GM23248 (cell line): ENCODE data around the gene WNT2B. TPM values are rescaled to one million over a fixed set of nuclear protein-coding genes. Genes with fewer than 3 reads are reported as not detected.

Source experiments
- DNase-seq: peaks from one replicate; pipeline ENCODE4 v3.0.0-alpha.2; 2015
- H2AFZ ChIP-seq: fragments of 200-600 bp; sonication (generic); 2 replicates; pipeline ENCODE4 v1.6.1; 2016; ENCODE audit warnings: antibody characterized with exemption
- H3F3A ChIP-seq: fragments of 200-600 bp; sonication (generic); 2 replicates; pipeline ENCODE4 v1.6.1; 2016; ENCODE audit warnings: mild to moderate bottlenecking, antibody characterized with exemption, mixed run types; ENCODE audit not compliant: insufficient read depth
- H3K27ac ChIP-seq: fragments of 200-600 bp; sonication (generic); 2 replicates; pipeline ENCODE4 v1.5.1; 2016; ENCODE audit warnings: mild to moderate bottlenecking
- H3K27me3 ChIP-seq: fragments of 200-600 bp; sonication (generic); replicated peaks from 2 replicates; pipeline ENCODE4 v1.6.1; 2016; ENCODE audit warnings: mild to moderate bottlenecking; ENCODE audit not compliant: insufficient read depth
- H3K36me3 ChIP-seq: fragments of 200-600 bp; sonication (generic); 2 replicates; pipeline ENCODE4 v1.6.1; 2016; ENCODE audit warnings: low read depth, mild to moderate bottlenecking
- H3K4me1 ChIP-seq: fragments of 200-600 bp; sonication (generic); 2 replicates; pipeline ENCODE4 v1.6.1; 2016; ENCODE audit warnings: mild to moderate bottlenecking; ENCODE audit not compliant: insufficient read depth
- H3K4me2 ChIP-seq: fragments of 200-600 bp; sonication (generic); one replicate; pipeline ENCODE4 v1.6.1; 2016; ENCODE audit warnings: mild to moderate bottlenecking; ENCODE audit not compliant: unreplicated experiment
- H3K4me3 ChIP-seq: fragments of 200-600 bp; sonication (generic); 2 replicates; pipeline ENCODE4 v1.5.1; 2016; ENCODE audit warnings: mild to moderate bottlenecking
- H3K79me2 ChIP-seq: fragments of 200-600 bp; sonication (generic); 2 replicates; pipeline ENCODE4 v1.6.1; 2016; ENCODE audit warnings: mild to moderate bottlenecking; ENCODE audit not compliant: insufficient read depth
- H3K9ac ChIP-seq: fragments of 200-600 bp; sonication (generic); 2 replicates; pipeline ENCODE4 v1.6.1; 2016; ENCODE audit warnings: mild to moderate bottlenecking
- H3K9me2 ChIP-seq: fragments of 200-600 bp; sonication (generic); 2 replicates; pipeline ENCODE4 v1.6.1; 2016; ENCODE audit warnings: mixed run types, mild to moderate bottlenecking, moderate library complexity; ENCODE audit not compliant: insufficient read depth
- H3K9me3 ChIP-seq: fragments of 200-600 bp; sonication (generic); one replicate; pipeline ENCODE4 v1.6.1; 2017; ENCODE audit warnings: low read depth
- H4K20me1 ChIP-seq: fragments of 200-600 bp; sonication (generic); 2 replicates; pipeline ENCODE4 v1.6.0; 2016; ENCODE audit not compliant: insufficient read depth
- EZH2 ChIP-seq: fragments of 200-600 bp; sonication (generic); IDR thresholded peaks from 2 replicates; pipeline ENCODE4 v1.6.1; 2018; ENCODE audit warnings: antibody characterized with exemption, mild to moderate bottlenecking; ENCODE audit not compliant: insufficient read depth, poor library complexity, severe bottlenecking
- EZH2phosphoT487 ChIP-seq: fragments of 200-600 bp; sonication (generic); IDR thresholded peaks from 2 replicates; pipeline ENCODE4 v1.6.1; 2018; ENCODE audit warnings: antibody characterized with exemption, moderate library complexity, mild to moderate bottlenecking, low read depth; ENCODE audit not compliant: insufficient read depth
- WGBS, 2 experiments: methylation state at CpG; one replicate each; pipeline ENCODE4 v1.1.6; 2015 to 2017; ENCODE audit warnings: low lambda C conversion rate in 2 of 2, low coverage in 1 of 2; ENCODE audit errors: missing lambda C conversion rate in 2 of 2; 5-methylcytosine and 5-hydroxymethylcytosine counted together
- in situ Hi-C: fragments of 300-500 bp; cut with MboI; formaldehyde crosslinking; loops from 2 replicates; pipeline ENCODE4 v1.15.0; 2020
- polyA plus RNA-seq: library from polyadenylated mRNA; unstranded; fragments of >200 nt; fragmentation: Nextera tagmentation; extraction: Ambion mirVana; gene quantifications from 2 replicates; pipeline ENCODE4 v1.2.1, GENCODE V29; 2016
- total RNA-seq: library from RNA; depleted of rRNA; stranded (reverse); fragments of >200 nt; shearing (Covaris generic); gene quantifications from 2 replicates; pipeline ENCODE4 v1.2.3, GENCODE V29; 2014

WNT2B gene
- total and polyA plus RNA-seq, 2 experiments from 2014 or later: 0.61 to 2.1 TPM

- Histone ChIP-seq H3K27me3 (no peaks in the 10 kb centered on the region), H3K27ac (no peak overlapping the region), H3K4me3 (no peak overlapping the region), H3F3A (peaks cover 24% of the 10 kb centered on the region), H3K9me2 (no peaks in the 10 kb centered on the region), H3K9ac (no peak overlapping the region), H3K9me3 (no peaks in the 10 kb centered on the region), H3K79me2 (no peaks in the 10 kb centered on the region), H3K4me1 (peaks cover 29% of the 10 kb centered on the region), H4K20me1 (no peaks in the 10 kb centered on the region), H3K36me3 (peaks cover 14% of the 10 kb centered on the region; the same call in 1 of the 2 replicates), H3K4me2 (no peak overlapping the region), H2AFZ (no peak overlapping the region)
- WGBS, 2 experiments: 88 to 90% methylated on average over 3 of the region's 3 CpGs
- in situ Hi-C loops: no loop called here
- DNase-seq: no peak
- TF ChIP-seq EZH2phosphoT487 (no peak), EZH2 (no peak)
These were observed 39.8 kb downstream of the WNT2B start for GRCh38 chr1:112548547-112548946.

GRCh38 chr1:112549590-112549989 is 40.8 kb downstream of the WNT2B start:
- no peaks in the 10 kb centered on the region for H3K79me2 ChIP-seq
- H3K27ac ChIP-seq: no peak overlapping the region
- H3K4me3 ChIP-seq: no peak overlapping the region
- H2AFZ ChIP-seq: no peak overlapping the region
- H3F3A ChIP-seq: peaks cover 19% of the 10 kb centered on the region
- 92 to 96% methylated on average over 2 of the region's 2 CpGs for WGBS, 2 experiments
- no peaks in the 10 kb centered on the region for H3K27me3 ChIP-seq
- in situ Hi-C loops: no loop called here
- no peaks in the 10 kb centered on the region for H4K20me1 ChIP-seq
- H3K4me1 ChIP-seq: peaks cover 19% of the 10 kb centered on the region
- no peak for TF ChIP-seq EZH2phosphoT487
- no peak for TF ChIP-seq EZH2
- H3K9ac ChIP-seq: no peak overlapping the region
- H3K9me2 ChIP-seq: no peaks in the 10 kb centered on the region
- DNase-seq: no peak
- H3K9me3 ChIP-seq: no peaks in the 10 kb centered on the region
- H3K36me3 ChIP-seq: peaks cover 21% of the 10 kb centered on the region
- H3K4me2 ChIP-seq: no peak overlapping the region

- peaks cover 9% of the 10 kb centered on the region for H3F3A ChIP-seq
- DNase-seq: no peak
- H3K27ac ChIP-seq: no peak overlapping the region
- no peak overlapping the region for H2AFZ ChIP-seq
- H3K9ac ChIP-seq: no peak overlapping the region
- H3K27me3 ChIP-seq: no peaks in the 10 kb centered on the region
- H4K20me1 ChIP-seq: no peaks in the 10 kb centered on the region
- H3K36me3 ChIP-seq: peaks cover 20% of the 10 kb centered on the region; the same call in 1 of the 2 replicates
- no peak overlapping the region for H3K4me3 ChIP-seq
- H3K9me3 ChIP-seq: no peaks in the 10 kb centered on the region
- in situ Hi-C loops: no loop called here
- H3K4me1 ChIP-seq: peaks cover 8% of the 10 kb centered on the region
- H3K9me2 ChIP-seq: no peaks in the 10 kb centered on the region
- H3K79me2 ChIP-seq: no peaks in the 10 kb centered on the region
- TF ChIP-seq EZH2phosphoT487 (no peak), EZH2 (no peak)
- no peak overlapping the region for H3K4me2 ChIP-seq
These were observed 45.6 kb downstream of the WNT2B start for GRCh38 chr1:112554411-112554810.

- peaks cover 9% of the 10 kb centered on the region for H3F3A ChIP-seq
- no peak overlapping the region for H3K4me2 ChIP-seq
- no peaks in the 10 kb centered on the region for H3K79me2 ChIP-seq
- H3K27ac ChIP-seq: no peak overlapping the region
- TF ChIP-seq EZH2phosphoT487 (no peak), EZH2 (no peak)
- DNase-seq: peak; percentile 32
- in situ Hi-C loops: no loop called here
- H3K9me2 ChIP-seq: no peaks in the 10 kb centered on the region
- H3K4me1 ChIP-seq: peaks cover 8% of the 10 kb centered on the region
- no peak overlapping the region for H2AFZ ChIP-seq
- no peak overlapping the region for H3K4me3 ChIP-seq
- H3K9ac ChIP-seq: no peak overlapping the region
- no peaks in the 10 kb centered on the region for H3K27me3 ChIP-seq
- H3K9me3 ChIP-seq: no peaks in the 10 kb centered on the region
- WGBS, 2 experiments: 13 to 29% methylated on average over 1 of the region's 1 CpG
- H4K20me1 ChIP-seq: no peaks in the 10 kb centered on the region
- H3K36me3 ChIP-seq: peaks cover 12% of the 10 kb centered on the region; the same call in 1 of the 2 replicates
These were observed 48.6 kb downstream of the WNT2B start for GRCh38 chr1:112557385-112557784.

- in situ Hi-C loops: no loop called here
- H3K9me2 ChIP-seq: no peaks in the 10 kb centered on the region
- no peak for DNase-seq
These were observed 49.9 kb downstream of the WNT2B start for GRCh38 chr1:112558634-112559033.

More at GRCh38 chr1:112558634-112559033, 49.9 kb downstream of the WNT2B start:
- Histone ChIP-seq H3K4me2 (no peak overlapping the region), H3K4me1 (peaks cover 8% of the 10 kb centered on the region), H3K4me3 (no peak overlapping the region), H3K79me2 (no peaks in the 10 kb centered on the region), H3K9me3 (no peaks in the 10 kb centered on the region), H3F3A (peaks cover 9% of the 10 kb centered on the region), H3K27ac (no peak overlapping the region), H2AFZ (no peak overlapping the region), H3K9ac (no peak overlapping the region), H3K27me3 (no peaks in the 10 kb centered on the region), H4K20me1 (no peaks in the 10 kb centered on the region), H3K36me3 (peaks cover 16% of the 10 kb centered on the region; the same call in 1 of the 2 replicates)
- TF ChIP-seq EZH2phosphoT487 (no peak), EZH2 (no peak)
- 97 to 100% methylated on average over 3 of the region's 3 CpGs for WGBS, 2 experiments
